Measurements from ENCODE around the gene FYN. TPM values are rescaled to one million over a fixed set of nuclear protein-coding genes. Genes with fewer than 3 reads are reported as not detected.

Gene FYN
- polyA plus RNA-seq, 1 donor (not counting 4 experiments of a cell fraction or from before 2014, with no cell fraction given): 24.7 TPM

GRCh38 chr6:111771094-111771432, 102.2 kb downstream of the FYN start:
- no peak for DNase-seq (ENCODE audit: low read depth, low spot score)

GRCh38 chr6:111770263-111771093, 102.8 kb downstream of the FYN start:
- FAIRE-seq (no peak), DNase-seq (ENCODE audit: low read depth, low spot score) (no peak)
- Histone ChIP-seq H3K36me3 (ENCODE audit: control insufficient read depth in 2 of 2, extremely low read depth in 1 of 2, insufficient read depth in 2 of 2, low read length in 2 of 2) (no peaks in the 10 kb centered on the region), H3K9ac (ENCODE audit: control insufficient read depth, extremely low read depth, insufficient read depth, low read length) (no peak overlapping the region), H3K9me3 (ENCODE audit: control insufficient read depth, low read depth, low read length) (no peaks in the 10 kb centered on the region), H2AFZ (ENCODE audit: control insufficient read depth, low read length) (no peak overlapping the region), H3K4me2 (ENCODE audit: control insufficient read depth, extremely low read depth, insufficient read depth, low read depth, low read length) (no peak overlapping the region), H3K27me3 (ENCODE audit: control insufficient read depth, extremely low read depth, insufficient read depth, low read length) (no peaks in the 10 kb centered on the region), H3K4me3 (ENCODE audit: control insufficient read depth in 2 of 3, extremely low read depth in 1 of 3, insufficient read depth in 2 of 3, low read depth in 1 of 3, low read length in 3 of 3) (no peak overlapping the region), H3K79me2 (ENCODE audit: control insufficient read depth, insufficient read depth, low read length) (no peaks in the 10 kb centered on the region), H3K4me1 (ENCODE audit: control insufficient read depth, extremely low read depth, insufficient read depth, low read length) (no peaks in the 10 kb centered on the region), H4K20me1 (ENCODE audit: control insufficient read depth, extremely low read depth, insufficient read depth, low read length) (no peaks in the 10 kb centered on the region), H3K9me1 (ENCODE audit: control insufficient read depth, extremely low read depth, insufficient read depth, low read length) (no peaks in the 10 kb centered on the region), H3K27ac (ENCODE audit: control insufficient read depth, insufficient read depth, low read length) (no peak overlapping the region)
- TF ChIP-seq CTCF (optimal IDR thresholded peaks at IDR 0.05 in 1 of 3, IDR thresholded peaks at IDR 0.05 in 1 of 3, conservative IDR thresholded peaks at IDR 0.05 in 1 of 3; ENCODE audit: extremely low read depth in 1 of 3, insufficient read depth in 2 of 3, low read length in 3 of 3) (no peak), EZH2 (IDR thresholded peaks at IDR 0.05; ENCODE audit: low read length) (no peak)
- dilution Hi-C loops (cut with MboI; ENCODE audit: extremely low pct_ligation_motif_present, low sequenced_read_pairs): no loop called here

More at GRCh38 chr6:111771094-111771432, 102.2 kb downstream of the FYN start:
- TF ChIP-seq EZH2 (IDR thresholded peaks at IDR 0.05; ENCODE audit: low read length) (no peak), CTCF (optimal IDR thresholded peaks at IDR 0.05 in 1 of 3, IDR thresholded peaks at IDR 0.05 in 1 of 3, conservative IDR thresholded peaks at IDR 0.05 in 1 of 3; ENCODE audit: extremely low read depth in 1 of 3, insufficient read depth in 2 of 3, low read length in 3 of 3) (no peak)
- Histone ChIP-seq H3K9me1 (ENCODE audit: control insufficient read depth, extremely low read depth, insufficient read depth, low read length) (no peaks in the 10 kb centered on the region), H3K27ac (ENCODE audit: control insufficient read depth, insufficient read depth, low read length) (no peak overlapping the region), H3K4me1 (ENCODE audit: control insufficient read depth, extremely low read depth, insufficient read depth, low read length) (no peaks in the 10 kb centered on the region), H4K20me1 (ENCODE audit: control insufficient read depth, extremely low read depth, insufficient read depth, low read length) (no peaks in the 10 kb centered on the region), H3K36me3 (ENCODE audit: control insufficient read depth in 2 of 2, extremely low read depth in 1 of 2, insufficient read depth in 2 of 2, low read length in 2 of 2) (peaks cover 0 to 2% of the 10 kb centered on the region in 2 experiments), H3K79me2 (ENCODE audit: control insufficient read depth, insufficient read depth, low read length) (no peaks in the 10 kb centered on the region), H3K4me3 (ENCODE audit: control insufficient read depth in 2 of 3, extremely low read depth in 1 of 3, insufficient read depth in 2 of 3, low read depth in 1 of 3, low read length in 3 of 3) (no peak overlapping the region), H3K9ac (ENCODE audit: control insufficient read depth, extremely low read depth, insufficient read depth, low read length) (no peak overlapping the region), H2AFZ (ENCODE audit: control insufficient read depth, low read length) (no peak overlapping the region), H3K9me3 (ENCODE audit: control insufficient read depth, low read depth, low read length) (no peaks in the 10 kb centered on the region), H3K27me3 (ENCODE audit: control insufficient read depth, extremely low read depth, insufficient read depth, low read length) (no peaks in the 10 kb centered on the region), H3K4me2 (ENCODE audit: control insufficient read depth, extremely low read depth, insufficient read depth, low read depth, low read length) (no peak overlapping the region)
- dilution Hi-C loops (cut with MboI; ENCODE audit: extremely low pct_ligation_motif_present, low sequenced_read_pairs): no loop called here
- FAIRE-seq: no peak
